Raji (cell line): ENCODE results near the gene TSFM.

Experiments
- POLR2A ChIP-seq: IDR thresholded peaks from 2 replicates; pipeline ENCODE4 v1.6.1; 2011; ENCODE audit warnings: low read depth, low read length, control low read depth; ENCODE audit not compliant: insufficient read depth

The TSFM gene

GRCh38 chr12:57823908-57824640 lies 41.5 kb downstream of the TSFM start:
- TF ChIP-seq POLR2A: no peak

- TF ChIP-seq POLR2A: no peak
Observed at GRCh38 chr12:57825451-57825850, 42.9 kb downstream of the TSFM start.

GRCh38 chr12:57826400-57826799 lies 43.8 kb downstream of the TSFM start:
- TF ChIP-seq POLR2A: no peak

DNA sequence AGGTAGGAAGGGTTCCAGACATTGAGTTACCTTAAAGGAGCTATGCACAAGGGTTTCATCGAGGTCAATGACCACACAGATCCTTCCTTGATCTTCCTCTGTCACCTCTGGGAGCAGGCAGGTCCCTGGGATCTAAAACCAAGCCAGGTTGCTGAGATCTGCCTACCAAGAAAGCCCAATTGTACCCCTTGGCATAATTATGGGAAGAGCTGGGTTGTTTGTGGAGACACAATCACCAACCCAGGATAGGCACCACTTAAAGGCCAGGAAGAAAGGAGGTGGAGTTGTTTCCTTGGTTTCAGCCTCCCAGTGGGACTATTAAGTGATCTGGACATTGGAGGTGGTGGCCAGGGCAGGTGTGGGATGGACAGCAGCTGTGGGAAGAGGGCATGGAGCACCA lies 44.4 kb downstream of the TSFM start:
- TF ChIP-seq POLR2A: no peak

GRCh38 chr12:57829025-57829777 lies 46.6 kb downstream of the TSFM start:
- no peak for TF ChIP-seq POLR2A

DNA sequence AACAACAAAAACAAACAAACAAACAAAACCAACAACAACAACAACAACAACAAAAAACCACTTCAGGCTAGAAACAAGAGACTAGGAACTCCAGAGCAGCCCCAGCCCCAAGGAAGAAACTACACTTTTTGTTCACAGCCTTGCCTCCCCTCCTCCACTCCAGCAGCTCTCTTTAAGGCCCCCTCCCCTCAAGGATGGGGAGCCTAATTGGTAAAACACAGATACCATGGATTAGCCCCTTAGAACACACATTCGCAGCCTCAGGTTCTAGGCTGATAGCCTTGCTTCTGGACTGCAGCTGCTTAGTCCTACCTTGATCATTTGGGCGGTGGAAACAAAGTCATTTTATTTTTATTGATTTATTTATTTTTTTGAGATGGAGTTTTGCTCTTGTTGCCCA lies 47.8 kb downstream of the TSFM start:
- TF ChIP-seq POLR2A: no peak

GRCh38 chr12:57832966-57833365 lies 50.4 kb downstream of the TSFM start:
- TF ChIP-seq POLR2A: no peak

- TF ChIP-seq POLR2A: no peak
Observed at GRCh38 chr12:57833672-57834071, 51.1 kb downstream of the TSFM start.

DNA sequence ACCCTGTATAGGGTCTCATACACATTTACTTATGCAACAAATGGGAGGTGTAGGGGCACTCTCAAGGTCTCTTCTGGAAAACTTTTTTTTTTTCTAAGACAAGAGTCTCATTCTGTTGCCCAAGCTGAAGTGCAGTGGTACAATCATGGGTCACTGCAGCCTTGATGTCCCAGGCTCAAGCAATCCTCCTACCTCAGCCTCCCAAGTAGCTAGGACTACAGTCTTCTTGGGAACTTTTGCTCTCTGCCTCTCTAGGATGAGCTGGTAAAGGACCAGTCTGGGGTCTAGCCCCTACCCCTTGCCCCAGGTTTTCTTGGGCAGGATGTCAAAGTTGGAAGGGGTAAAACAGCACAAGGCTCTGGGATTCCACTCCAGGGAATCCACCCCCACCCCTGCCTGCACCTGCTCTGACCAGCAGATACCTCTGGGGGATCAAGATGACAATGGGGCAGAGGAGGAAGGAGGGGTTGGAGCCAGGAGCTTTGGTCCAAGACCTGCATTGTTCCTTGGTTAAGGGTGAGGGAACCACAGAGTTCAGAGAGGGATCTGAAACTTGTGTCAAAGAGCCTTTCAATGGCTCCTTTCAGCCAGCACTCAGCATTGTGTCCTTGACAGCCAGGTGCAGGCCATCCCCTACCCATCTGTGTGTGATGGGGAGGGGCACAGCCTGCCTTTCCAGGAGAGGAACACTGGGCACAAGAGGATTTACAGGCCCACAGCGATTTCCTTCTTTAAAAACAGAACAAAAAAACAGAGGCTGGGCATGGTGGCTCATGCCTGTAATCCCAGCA lies 51.7 kb downstream of the TSFM start:
- no peak for TF ChIP-seq POLR2A

GRCh38 chr12:57835366-57836288 lies 53.0 kb downstream of the TSFM start:
- no peak for TF ChIP-seq POLR2A

DNA sequence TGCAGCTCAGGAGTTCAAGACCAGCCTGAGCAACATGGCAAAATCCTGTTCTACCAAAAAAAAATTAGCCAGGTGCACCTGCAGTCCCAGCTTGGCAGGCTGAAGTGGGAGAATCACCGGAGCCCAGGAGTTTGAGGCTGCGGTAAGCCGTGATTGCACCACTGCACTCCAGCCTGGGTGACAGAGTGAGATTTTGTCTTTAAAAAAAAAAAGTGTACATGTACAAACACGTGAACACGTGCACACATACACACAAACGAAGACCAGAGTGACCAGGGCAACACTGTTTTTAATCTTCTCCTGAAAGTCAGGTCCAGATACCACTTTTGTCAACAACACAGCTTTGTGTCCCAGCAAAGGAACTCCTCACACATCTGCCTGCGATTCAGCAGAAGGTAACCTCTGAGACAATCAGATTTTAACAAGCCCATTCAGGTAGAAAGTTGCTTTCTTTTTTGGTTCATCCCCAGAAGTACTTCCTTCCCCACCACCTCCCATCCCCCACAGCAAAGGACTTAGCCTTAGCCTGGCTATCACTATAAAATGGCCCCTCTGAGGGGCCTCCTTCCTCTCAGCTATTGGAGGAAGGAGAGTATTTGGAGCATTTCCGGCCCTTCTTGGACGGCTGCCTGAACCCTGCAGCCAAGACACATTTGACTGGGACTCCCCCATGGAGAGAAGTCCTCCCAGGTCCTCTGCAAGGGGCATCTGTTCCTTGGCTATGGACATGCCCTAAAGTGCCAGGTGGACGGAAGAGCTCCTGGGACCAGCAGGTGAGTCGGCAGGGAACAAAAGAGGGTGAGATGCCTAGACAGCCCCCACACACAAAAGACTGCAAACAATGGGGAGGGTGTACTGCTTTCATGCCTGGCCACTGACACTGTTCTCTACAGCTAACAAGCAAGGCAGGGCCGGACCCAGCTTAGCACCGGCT lies 54.1 kb downstream of the TSFM start:
- no peak for TF ChIP-seq POLR2A

DNA sequence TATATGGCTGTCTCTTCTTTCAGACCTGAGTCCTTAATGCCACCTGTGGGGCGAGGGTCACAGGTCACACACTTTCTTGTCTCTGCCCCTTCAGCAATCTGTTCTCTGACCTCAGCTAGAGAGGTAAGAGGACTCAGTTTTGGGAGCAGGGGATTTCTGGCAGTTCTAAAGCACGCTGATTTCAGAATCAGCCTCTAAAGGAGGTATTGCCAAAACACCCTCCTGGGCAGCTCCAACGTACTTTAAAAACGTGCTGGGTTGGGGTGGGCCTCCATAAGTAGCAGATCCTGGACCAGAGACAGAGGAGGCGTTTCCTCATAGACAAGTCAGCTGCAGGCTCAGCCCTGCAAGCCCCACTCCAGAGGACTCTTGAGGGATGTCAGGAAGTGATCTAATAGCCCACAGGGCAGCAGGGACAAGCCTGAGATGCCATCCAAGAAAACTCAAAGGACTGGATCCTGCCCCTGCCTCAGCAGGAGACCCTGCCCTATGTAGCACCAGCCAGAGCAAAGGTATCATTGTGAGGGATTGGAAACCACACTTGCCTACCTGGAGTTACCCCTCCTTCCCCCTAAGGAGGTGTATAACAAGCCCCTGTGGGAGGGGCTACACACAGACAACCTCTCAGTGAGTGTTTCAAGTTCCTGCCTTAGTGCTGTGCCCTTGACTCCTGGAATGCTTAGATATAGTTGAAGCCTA lies 55.4 kb downstream of the TSFM start:
- no peak for TF ChIP-seq POLR2A
